Measurements from ENCODE around the gene CDH3.

DNA sequence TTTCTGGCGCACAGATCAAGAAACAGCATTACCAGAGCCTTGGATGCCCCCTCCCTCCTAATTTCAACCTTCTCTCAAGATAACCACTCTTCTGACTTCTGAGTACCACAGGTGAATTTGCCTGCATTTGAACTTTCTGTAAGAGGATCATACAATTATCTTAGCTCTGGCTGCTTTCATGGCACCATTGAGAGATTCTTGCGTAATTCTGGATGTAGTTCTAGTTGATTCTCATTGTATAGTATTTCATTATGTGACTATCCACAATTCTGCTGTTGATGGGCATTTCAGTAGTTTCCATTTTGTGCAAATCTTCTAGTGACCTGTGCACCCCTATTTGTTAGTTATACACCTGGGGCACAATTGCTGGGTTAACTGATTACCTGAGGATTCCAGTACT is 7.5 kb downstream of the CDH3 start:
- no peak for TF ChIP-seq FOXM1 (IDR thresholded peaks at IDR 0.05; ENCODE audit: borderline replicate concordance, low read depth)
- no peak for TF ChIP-seq EGR1 (IDR thresholded peaks at IDR 0.05)
- TF ChIP-seq EP300 (IDR thresholded peaks at IDR 0.05; ENCODE audit: borderline replicate concordance): no peak
- no peak for TF ChIP-seq CREB1 (IDR thresholded peaks at IDR 0.05; ENCODE audit: low read depth)
- TF ChIP-seq, protein P1, sequence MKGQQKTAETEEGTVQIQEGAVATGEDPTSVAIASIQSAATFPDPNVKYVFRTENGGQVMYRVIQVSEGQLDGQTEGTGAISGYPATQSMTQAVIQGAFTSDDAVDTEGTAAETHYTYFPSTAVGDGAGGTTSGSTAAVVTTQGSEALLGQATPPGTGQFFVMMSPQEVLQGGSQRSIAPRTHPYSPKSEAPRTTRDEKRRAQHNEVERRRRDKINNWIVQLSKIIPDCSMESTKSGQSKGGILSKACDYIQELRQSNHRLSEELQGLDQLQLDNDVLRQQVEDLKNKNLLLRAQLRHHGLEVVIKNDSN (IDR thresholded peaks at IDR 0.05): no peak
- TF ChIP-seq TAF1 (IDR thresholded peaks at IDR 0.05; ENCODE audit: low read depth): no peak
- TF ChIP-seq, protein P2, sequence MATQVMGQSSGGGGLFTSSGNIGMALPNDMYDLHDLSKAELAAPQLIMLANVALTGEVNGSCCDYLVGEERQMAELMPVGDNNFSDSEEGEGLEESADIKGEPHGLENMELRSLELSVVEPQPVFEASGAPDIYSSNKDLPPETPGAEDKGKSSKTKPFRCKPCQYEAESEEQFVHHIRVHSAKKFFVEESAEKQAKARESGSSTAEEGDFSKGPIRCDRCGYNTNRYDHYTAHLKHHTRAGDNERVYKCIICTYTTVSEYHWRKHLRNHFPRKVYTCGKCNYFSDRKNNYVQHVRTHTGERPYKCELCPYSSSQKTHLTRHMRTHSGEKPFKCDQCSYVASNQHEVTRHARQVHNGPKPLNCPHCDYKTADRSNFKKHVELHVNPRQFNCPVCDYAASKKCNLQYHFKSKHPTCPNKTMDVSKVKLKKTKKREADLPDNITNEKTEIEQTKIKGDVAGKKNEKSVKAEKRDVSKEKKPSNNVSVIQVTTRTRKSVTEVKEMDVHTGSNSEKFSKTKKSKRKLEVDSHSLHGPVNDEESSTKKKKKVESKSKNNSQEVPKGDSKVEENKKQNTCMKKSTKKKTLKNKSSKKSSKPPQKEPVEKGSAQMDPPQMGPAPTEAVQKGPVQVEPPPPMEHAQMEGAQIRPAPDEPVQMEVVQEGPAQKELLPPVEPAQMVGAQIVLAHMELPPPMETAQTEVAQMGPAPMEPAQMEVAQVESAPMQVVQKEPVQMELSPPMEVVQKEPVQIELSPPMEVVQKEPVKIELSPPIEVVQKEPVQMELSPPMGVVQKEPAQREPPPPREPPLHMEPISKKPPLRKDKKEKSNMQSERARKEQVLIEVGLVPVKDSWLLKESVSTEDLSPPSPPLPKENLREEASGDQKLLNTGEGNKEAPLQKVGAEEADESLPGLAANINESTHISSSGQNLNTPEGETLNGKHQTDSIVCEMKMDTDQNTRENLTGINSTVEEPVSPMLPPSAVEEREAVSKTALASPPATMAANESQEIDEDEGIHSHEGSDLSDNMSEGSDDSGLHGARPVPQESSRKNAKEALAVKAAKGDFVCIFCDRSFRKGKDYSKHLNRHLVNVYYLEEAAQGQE (IDR thresholded peaks at IDR 0.05; ENCODE audit: low read depth): no peak
- no peak for TF ChIP-seq TEAD4 (IDR thresholded peaks at IDR 0.05)
- TF ChIP-seq CEBPB (IDR thresholded peaks at IDR 0.05): peak; percentile 75
- TF ChIP-seq NFIC (IDR thresholded peaks at IDR 0.05): no peak
- no peak for TF ChIP-seq RAD21 (IDR thresholded peaks at IDR 0.05; ENCODE audit: low read depth)
- TF ChIP-seq, protein P3, sequence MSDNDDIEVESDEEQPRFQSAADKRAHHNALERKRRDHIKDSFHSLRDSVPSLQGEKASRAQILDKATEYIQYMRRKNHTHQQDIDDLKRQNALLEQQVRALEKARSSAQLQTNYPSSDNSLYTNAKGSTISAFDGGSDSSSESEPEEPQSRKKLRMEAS (IDR thresholded peaks at IDR 0.05): no peak
- no peak for TF ChIP-seq YY1 (IDR thresholded peaks at IDR 0.05; ENCODE audit: low read depth)
- no peak for TF ChIP-seq TCF12 (IDR thresholded peaks at IDR 0.05; ENCODE audit: low read depth)

All from Ishikawa (cell line).